ENCODE data around the gene MPRIP. TPM values are rescaled to one million over a fixed set of nuclear protein-coding genes. Genes with fewer than 3 reads are reported as not detected.

MPRIP gene
- total and polyA plus RNA-seq, 2 experiments from 2014 or later = 91.7 to 202 TPM

GRCh38 chr17:17126131-17127110 lies 84.2 kb downstream of the MPRIP start:
- no peaks in the 10 kb centered on the region for H3K27me3 ChIP-seq
- peaks cover 50% of the 10 kb centered on the region for H3K79me2 ChIP-seq
- no peak for TF ChIP-seq CTCF (IDR thresholded peaks at IDR 0.05; ENCODE audit: poor library complexity)
- no peak for TF ChIP-seq EZH2 (IDR thresholded peaks at IDR 0.05; ENCODE audit: borderline replicate concordance)
- no peak for TF ChIP-seq EZH2phosphoT487 (IDR thresholded peaks at IDR 0.05; ENCODE audit: low read depth, severe bottlenecking, unreplicated experiment)
- no peaks in the 10 kb centered on the region for H3K9me2 ChIP-seq (replicated peaks; ENCODE audit: insufficient read depth)
- no peak overlapping the region for H3K4me2 ChIP-seq
- no peaks in the 10 kb centered on the region for H3K9me3 ChIP-seq (ENCODE audit: low read depth)
- WGBS (ENCODE audit: low lambda C conversion rate, missing lambda C conversion rate) = 90% methylated on average over 19 of the region's 21 CpGs
- no peak overlapping the region for H3K27ac ChIP-seq
- no peak overlapping the region for H2AFZ ChIP-seq
- H3K4me1 ChIP-seq (ENCODE audit: insufficient read depth) = peaks cover under 1% of the 10 kb centered on the region
- peaks cover 48% of the 10 kb centered on the region for H4K20me1 ChIP-seq (ENCODE audit: insufficient read depth, poor library complexity, severe bottlenecking)
- no peak overlapping the region for H3K4me3 ChIP-seq
- H3K36me3 ChIP-seq (replicated peaks; ENCODE audit: insufficient read depth, low read depth) = no peaks in the 10 kb centered on the region
- no peak for DNase-seq (ENCODE audit: low spot score)

DNA sequence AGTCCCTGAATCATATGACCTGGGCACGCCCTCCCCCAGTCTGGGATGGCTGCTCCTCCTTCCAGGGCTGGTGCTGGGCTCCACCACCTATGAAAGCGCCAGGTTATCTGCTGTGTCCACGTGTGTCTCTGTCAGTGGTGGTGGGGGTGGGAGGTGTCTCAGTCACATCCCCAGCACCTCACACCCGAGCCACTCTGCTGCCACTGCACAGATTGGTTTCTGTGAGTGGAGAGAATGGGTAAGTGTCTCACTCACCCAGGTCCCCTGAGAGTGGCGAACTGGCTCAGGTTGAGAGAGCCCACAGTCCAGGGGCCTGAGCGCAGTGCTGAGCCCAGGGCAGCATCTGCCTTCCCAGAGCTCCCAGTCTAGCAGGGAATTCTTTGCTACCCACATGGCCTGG lies 84.9 kb downstream of the MPRIP start:
- no peak for DNase-seq (ENCODE audit: low spot score)
- Histone ChIP-seq H3K9me2 (replicated peaks; ENCODE audit: insufficient read depth) (no peaks in the 10 kb centered on the region), H3K4me1 (ENCODE audit: insufficient read depth) (no peaks in the 10 kb centered on the region), H3K4me2 (no peak overlapping the region), H4K20me1 (ENCODE audit: insufficient read depth, poor library complexity, severe bottlenecking) (peaks cover 42% of the 10 kb centered on the region), H3K36me3 (replicated peaks; ENCODE audit: insufficient read depth, low read depth) (no peaks in the 10 kb centered on the region), H3K4me3 (no peak overlapping the region), H3K79me2 (peaks cover 43% of the 10 kb centered on the region), H3K27me3 (no peaks in the 10 kb centered on the region), H2AFZ (no peak overlapping the region), H3K27ac (no peak overlapping the region), H3K9me3 (ENCODE audit: low read depth) (no peaks in the 10 kb centered on the region)
- WGBS (ENCODE audit: low lambda C conversion rate, missing lambda C conversion rate) = 91% methylated on average over 6 of the region's 6 CpGs
- no peak for TF ChIP-seq EZH2phosphoT487 (IDR thresholded peaks at IDR 0.05; ENCODE audit: low read depth, severe bottlenecking, unreplicated experiment)
- TF ChIP-seq EZH2 (IDR thresholded peaks at IDR 0.05; ENCODE audit: borderline replicate concordance) = no peak
- TF ChIP-seq CTCF (IDR thresholded peaks at IDR 0.05; ENCODE audit: poor library complexity) = no peak

DNA sequence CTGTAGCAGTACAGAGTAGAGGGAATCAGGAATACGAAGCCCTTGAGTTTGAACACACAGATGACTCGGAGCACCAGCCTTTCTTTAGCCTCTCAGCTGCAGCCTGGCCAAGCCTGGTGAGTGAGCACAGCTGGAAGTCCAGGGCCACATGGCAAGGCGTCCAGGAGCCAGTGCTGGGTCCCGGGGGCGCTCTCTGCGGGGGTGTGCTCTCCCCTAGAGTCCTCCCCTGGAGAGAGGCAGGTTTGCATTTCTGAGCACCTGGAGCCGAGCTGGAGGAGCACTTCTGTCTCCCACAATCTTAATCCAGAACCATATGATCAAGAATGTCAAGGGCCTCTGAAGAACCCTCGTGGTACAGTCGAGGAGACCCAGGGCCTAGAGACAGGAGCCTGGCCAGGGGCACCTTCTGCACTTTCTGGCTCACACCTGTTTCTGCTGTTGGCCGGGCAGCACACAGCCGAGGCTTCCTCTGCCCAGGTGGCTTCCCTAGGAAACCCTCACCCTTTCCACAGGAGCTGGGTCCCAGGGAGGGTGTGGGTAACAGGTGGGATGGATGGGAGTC lies 85.6 kb downstream of the MPRIP start:
- WGBS (ENCODE audit: low lambda C conversion rate, missing lambda C conversion rate) = 95% methylated on average over 11 of the region's 11 CpGs
- no peaks in the 10 kb centered on the region for H3K27me3 ChIP-seq
- H3K79me2 ChIP-seq = peaks cover 37% of the 10 kb centered on the region
- TF ChIP-seq EZH2 (IDR thresholded peaks at IDR 0.05; ENCODE audit: borderline replicate concordance) (no peak), EZH2phosphoT487 (IDR thresholded peaks at IDR 0.05; ENCODE audit: low read depth, severe bottlenecking, unreplicated experiment) (no peak), CTCF (IDR thresholded peaks at IDR 0.05; ENCODE audit: poor library complexity) (no peak)
- H3K27ac ChIP-seq = no peak overlapping the region
- no peaks in the 10 kb centered on the region for H3K36me3 ChIP-seq (replicated peaks; ENCODE audit: insufficient read depth, low read depth)
- no peak overlapping the region for H3K4me2 ChIP-seq
- H4K20me1 ChIP-seq (ENCODE audit: insufficient read depth, poor library complexity, severe bottlenecking) = peaks cover 40% of the 10 kb centered on the region
- no peak for DNase-seq (ENCODE audit: low spot score)
- no peaks in the 10 kb centered on the region for H3K4me1 ChIP-seq (ENCODE audit: insufficient read depth)
- H3K9me3 ChIP-seq (ENCODE audit: low read depth) = no peaks in the 10 kb centered on the region
- no peak overlapping the region for H3K4me3 ChIP-seq
- no peak overlapping the region for H2AFZ ChIP-seq
- H3K9me2 ChIP-seq (replicated peaks; ENCODE audit: insufficient read depth) = no peaks in the 10 kb centered on the region
